AG10803 (cell line): ENCODE measurements around the gene NTMT1.

Source experiments
- DNase-seq: peaks from one replicate; pipeline ENCODE4 v3.0.0; 2010; ENCODE audit warnings: low read depth
- H3K4me3 ChIP-seq: 2 replicates; pipeline ENCODE4 v1.5.1; 2011; ENCODE audit warnings: mild to moderate bottlenecking, low read length, control low read depth
- CTCF ChIP-seq: conservative IDR thresholded peaks from 2 replicates; pipeline ENCODE4 v1.5.1; 2011; ENCODE audit warnings: mild to moderate bottlenecking, low read length, control low read depth, inconsistent platforms

NTMT1 gene

GRCh38 chr9:129682381-129682780 is 56.4 kb downstream of the NTMT1 start:
- no peak for TF ChIP-seq CTCF
- no peak overlapping the region for H3K4me3 ChIP-seq
- DNase-seq: no peak

GRCh38 chr9:129685220-129685932 is 59.4 kb downstream of the NTMT1 start:
- peak; percentile 64 for DNase-seq
- TF ChIP-seq CTCF: no peak
- H3K4me3 ChIP-seq: no peak overlapping the region
